BE2C (cell line): ENCODE measurements around the gene HOXC5.

ENCODE experiments used
- DNase-seq: peaks from one replicate; pipeline ENCODE4 v3.0.0-alpha.2; 2020
- H3K27me3 ChIP-seq: fragments of 250-450 bp; sonication (Bioruptor Pico); 2 replicates; pipeline ENCODE4 v1.5.1; 2020; ENCODE audit warnings: mild to moderate bottlenecking
- H3K36me3 ChIP-seq: fragments of 250-450 bp; sonication (Bioruptor Pico); 2 replicates; pipeline ENCODE4 v1.5.1; 2020; ENCODE audit warnings: mild to moderate bottlenecking
- H3K4me1 ChIP-seq: fragments of 250-450 bp; sonication (Bioruptor Pico); 2 replicates; pipeline ENCODE4 v1.5.1; 2020
- H3K4me3 ChIP-seq: 2 replicates; pipeline ENCODE4 v1.5.1; 2011; ENCODE audit warnings: low read depth, low read length
- H3K9me3 ChIP-seq: fragments of 250-450 bp; sonication (Bioruptor Pico); 2 replicates; pipeline ENCODE4 v1.5.1; 2020
- TF ChIP-seq, protein P1 (sequence below): IDR thresholded peaks from 2 replicates; pipeline ENCODE4 v1.5.1; 2012; ENCODE audit warnings: mild to moderate bottlenecking, low read depth, low read length

The HOXC5 gene

DNA sequence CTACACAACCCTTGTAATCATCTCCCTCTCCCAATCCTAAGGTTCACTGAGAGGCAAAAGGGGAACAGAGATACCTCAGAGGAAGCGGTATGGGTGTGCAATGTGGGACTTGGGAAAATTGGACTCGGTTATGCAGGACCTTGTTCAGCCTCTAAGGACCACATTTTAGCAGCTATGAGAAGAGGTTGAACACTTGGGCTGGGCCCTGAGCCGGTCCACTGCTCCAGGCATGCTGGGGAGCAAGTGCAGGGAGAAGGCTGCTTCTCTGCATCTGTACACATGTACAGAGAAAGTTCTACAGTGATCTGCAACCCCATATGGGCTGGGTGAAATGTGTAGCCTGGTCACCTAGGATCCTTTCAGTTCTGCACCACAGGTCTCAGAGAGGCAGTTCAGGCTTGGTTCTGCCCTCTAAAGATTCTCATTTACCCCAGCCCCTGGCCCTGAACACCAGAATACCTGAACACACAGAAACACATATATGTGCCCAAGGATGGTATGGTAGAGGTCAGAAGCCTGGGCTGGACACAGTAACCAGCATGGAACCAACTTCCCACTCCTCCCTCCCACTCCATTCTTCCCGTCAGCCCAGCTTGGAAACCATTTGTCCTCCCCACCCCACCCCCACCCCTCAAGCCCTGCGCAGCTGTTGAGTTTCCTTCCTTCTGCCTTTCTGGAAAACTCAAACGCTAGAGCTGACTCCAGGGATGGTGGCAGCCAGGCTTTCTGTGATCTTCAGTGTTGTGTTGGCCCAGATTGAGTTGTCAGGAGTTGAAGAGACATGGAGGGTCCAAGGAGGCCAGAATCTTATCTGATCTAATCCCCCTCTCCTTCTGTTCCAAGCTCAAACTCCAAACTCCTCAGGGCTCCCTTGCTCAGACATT is 10.4 kb downstream of the HOXC5 start:
- no peaks in the 10 kb centered on the region for H3K27me3 ChIP-seq
- no peak overlapping the region for H3K4me3 ChIP-seq
- peaks cover 24% of the 10 kb centered on the region for H3K4me1 ChIP-seq
- DNase-seq: no peak
- no peaks in the 10 kb centered on the region for H3K9me3 ChIP-seq
- no peaks in the 10 kb centered on the region for H3K36me3 ChIP-seq
- TF ChIP-seq, protein P1, sequence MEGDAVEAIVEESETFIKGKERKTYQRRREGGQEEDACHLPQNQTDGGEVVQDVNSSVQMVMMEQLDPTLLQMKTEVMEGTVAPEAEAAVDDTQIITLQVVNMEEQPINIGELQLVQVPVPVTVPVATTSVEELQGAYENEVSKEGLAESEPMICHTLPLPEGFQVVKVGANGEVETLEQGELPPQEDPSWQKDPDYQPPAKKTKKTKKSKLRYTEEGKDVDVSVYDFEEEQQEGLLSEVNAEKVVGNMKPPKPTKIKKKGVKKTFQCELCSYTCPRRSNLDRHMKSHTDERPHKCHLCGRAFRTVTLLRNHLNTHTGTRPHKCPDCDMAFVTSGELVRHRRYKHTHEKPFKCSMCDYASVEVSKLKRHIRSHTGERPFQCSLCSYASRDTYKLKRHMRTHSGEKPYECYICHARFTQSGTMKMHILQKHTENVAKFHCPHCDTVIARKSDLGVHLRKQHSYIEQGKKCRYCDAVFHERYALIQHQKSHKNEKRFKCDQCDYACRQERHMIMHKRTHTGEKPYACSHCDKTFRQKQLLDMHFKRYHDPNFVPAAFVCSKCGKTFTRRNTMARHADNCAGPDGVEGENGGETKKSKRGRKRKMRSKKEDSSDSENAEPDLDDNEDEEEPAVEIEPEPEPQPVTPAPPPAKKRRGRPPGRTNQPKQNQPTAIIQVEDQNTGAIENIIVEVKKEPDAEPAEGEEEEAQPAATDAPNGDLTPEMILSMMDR: no peak

DNA sequence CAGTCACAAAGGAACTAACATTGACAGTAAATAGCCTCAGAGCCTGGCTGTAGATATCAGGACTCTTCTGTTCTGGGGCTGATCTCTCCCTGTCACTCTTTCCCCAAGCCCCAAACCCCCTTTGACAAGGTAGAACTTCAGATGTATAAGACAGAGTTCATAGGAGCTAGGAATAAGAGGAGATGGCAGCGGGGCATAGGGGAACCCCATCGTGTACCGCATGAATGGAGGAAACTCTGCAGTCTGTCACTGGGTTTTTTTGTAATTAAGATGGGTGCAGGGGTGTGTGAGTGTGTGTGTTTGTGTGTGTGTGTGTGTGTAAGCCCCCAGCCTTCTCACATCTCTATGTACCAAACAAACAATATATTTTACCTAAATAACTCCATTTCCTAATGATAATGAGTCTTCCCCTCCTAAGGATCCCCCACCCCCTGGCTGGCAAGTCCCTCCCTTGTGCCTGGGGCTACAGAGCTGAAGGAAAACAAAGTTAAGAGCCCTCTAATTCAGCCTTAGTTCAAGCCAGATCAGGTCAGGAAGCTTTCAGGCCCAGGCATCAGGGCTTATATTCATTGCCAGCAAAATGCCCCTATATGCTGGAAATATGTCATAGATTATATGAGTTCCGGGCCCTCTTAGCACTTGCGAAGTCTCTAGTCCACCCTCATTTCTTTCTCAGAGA is 11.7 kb downstream of the HOXC5 start:
- TF ChIP-seq, protein P1: no peak
- peaks cover 24% of the 10 kb centered on the region for H3K4me1 ChIP-seq
- H3K9me3 ChIP-seq: no peaks in the 10 kb centered on the region
- no peaks in the 10 kb centered on the region for H3K27me3 ChIP-seq
- H3K36me3 ChIP-seq: no peaks in the 10 kb centered on the region
- DNase-seq: no peak
- no peak overlapping the region for H3K4me3 ChIP-seq

DNA sequence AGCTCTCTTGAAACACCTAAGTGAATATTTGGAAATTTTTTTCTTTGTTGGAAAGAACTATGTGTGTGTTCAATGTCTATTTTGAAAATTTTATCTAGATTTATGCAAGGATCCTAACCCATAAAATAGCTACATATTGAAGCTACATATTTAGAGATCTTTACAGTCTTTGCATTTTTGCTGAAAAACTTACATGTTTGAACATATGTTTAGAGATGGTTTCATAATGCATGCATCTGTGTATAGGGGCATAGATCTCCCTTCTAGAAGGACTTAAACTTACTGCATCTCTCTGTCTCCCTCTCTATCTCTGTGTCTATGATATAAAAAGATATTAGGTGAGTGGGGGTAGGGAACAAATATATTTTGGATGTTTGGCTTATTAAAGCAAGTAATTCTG is 12.6 kb downstream of the HOXC5 start:
- TF ChIP-seq, protein P1: no peak
- H3K4me1 ChIP-seq: peaks cover 22% of the 10 kb centered on the region
- no peak for DNase-seq

DNA sequence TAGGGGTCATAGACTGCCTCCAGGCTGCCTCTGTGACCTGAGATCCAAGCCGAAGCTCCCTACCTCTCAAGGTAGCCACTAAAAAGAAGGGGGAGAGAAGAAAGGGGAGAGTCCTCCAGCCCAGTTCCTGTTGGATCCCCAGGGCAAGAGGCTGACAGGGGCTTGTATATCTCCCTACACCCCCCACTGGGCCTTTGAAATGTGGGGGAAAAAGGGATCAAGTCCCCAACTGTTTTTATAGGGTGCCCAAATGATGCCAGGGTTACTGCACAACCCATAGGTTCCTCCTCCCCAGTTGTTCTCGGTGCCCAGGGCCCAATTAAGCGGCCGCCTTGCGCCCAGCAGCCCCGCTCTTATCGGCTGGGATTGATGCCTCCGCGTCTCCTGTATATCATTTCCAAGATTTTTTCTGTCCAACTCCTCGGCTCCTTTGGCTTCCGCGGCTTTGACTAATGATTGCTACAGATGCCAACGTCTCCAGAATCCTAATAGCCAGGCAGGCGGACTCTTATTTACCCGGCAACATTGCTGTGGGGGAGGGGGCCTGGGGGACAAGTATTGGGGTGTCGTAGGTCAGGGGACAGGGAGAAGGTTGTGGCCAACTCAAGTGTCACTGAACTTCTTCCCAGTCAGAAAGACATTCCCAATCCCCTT is 13.1 kb downstream of the HOXC5 start:
- DNase-seq: no peak
- Histone ChIP-seq H3K4me3 (no peak overlapping the region), H3K4me1 (peaks cover 20% of the 10 kb centered on the region), H3K27me3 (no peaks in the 10 kb centered on the region), H3K36me3 (no peaks in the 10 kb centered on the region), H3K9me3 (no peaks in the 10 kb centered on the region)
- TF ChIP-seq, protein P1: no peak

More for the DNA sequence above, 12.6 kb downstream of the HOXC5 start:
- H3K9me3 ChIP-seq: no peaks in the 10 kb centered on the region
- no peak overlapping the region for H3K4me3 ChIP-seq
- no peaks in the 10 kb centered on the region for H3K36me3 ChIP-seq
- H3K27me3 ChIP-seq: no peaks in the 10 kb centered on the region

DNA sequence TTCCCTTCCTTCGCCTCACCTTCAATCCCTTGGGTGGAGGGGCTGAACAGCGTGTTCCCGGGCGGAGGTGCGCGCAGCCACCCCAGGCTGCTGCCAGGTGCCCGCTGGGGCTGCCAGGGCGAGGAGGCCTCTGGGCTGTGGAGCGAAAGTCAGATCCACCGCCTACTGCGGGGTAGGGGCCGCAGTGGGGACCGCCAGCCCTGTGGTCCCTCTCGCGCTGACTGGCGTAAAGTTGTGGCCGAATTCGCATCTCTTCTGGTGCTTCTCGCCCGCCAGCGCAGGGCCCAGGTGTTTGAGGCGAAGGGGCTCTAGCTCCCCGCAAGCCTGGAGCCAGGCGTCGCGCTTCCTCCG is 13.9 kb downstream of the HOXC5 start:
- H3K4me3 ChIP-seq: no peak overlapping the region
- no peak for DNase-seq
- H3K36me3 ChIP-seq: no peaks in the 10 kb centered on the region
- TF ChIP-seq, protein P1: no peak
- H3K4me1 ChIP-seq: peaks cover 22% of the 10 kb centered on the region
- no peaks in the 10 kb centered on the region for H3K27me3 ChIP-seq
- H3K9me3 ChIP-seq: no peaks in the 10 kb centered on the region
